ENCODE data around the gene ZNF521.

ZNF521 gene

DNA sequence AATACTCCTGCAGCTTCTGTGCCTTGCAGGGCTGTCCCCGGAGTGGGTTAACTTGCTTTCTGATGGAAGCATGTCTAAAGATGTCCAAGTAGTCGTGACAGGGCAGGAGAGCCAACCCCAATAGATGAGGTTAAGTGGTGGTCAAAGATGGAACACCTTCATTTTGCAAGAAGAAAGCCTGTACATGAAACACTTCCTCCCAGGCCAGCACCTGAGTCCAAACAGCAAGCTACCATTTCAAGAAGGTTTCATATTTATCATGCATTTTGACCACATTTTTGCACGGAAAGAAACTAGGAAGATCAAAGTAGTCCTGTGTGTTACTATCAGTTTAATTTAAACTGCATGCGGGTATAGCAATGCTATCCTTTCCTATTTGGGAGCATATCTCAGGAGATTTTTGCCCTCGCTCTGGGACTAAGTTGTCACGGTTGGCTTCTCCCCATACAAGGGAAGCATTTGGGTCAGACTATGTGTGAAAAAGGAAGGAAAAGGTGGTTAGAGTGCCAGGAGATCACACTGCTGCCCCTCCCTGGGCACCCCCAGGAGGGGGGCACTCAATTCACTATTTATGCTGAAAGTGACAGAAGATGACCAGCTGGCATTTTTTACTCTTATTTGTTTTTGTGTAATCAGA lies 187.6 kb downstream of the ZNF521 start:
- no peak for DNase-seq

DNA sequence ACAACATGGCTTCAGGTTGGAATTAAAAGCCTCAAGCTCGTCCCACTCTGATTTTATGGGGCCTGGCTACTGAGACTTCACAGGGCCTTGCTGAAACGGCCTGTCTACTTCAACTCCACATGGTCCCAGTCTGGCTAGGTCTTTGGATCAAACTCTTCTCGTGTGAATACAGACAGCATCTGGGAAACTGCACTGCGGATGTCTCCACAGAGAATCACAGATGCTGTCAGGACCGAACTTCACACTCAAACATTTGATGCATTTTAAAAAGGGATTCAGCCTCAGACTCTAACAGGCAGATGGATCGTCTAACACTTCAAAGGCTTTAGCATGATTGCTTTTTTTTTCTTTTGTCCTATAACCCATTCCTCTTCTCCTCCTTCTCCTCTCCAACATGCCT lies 198.5 kb downstream of the ZNF521 start:
- no peak for DNase-seq

DNA sequence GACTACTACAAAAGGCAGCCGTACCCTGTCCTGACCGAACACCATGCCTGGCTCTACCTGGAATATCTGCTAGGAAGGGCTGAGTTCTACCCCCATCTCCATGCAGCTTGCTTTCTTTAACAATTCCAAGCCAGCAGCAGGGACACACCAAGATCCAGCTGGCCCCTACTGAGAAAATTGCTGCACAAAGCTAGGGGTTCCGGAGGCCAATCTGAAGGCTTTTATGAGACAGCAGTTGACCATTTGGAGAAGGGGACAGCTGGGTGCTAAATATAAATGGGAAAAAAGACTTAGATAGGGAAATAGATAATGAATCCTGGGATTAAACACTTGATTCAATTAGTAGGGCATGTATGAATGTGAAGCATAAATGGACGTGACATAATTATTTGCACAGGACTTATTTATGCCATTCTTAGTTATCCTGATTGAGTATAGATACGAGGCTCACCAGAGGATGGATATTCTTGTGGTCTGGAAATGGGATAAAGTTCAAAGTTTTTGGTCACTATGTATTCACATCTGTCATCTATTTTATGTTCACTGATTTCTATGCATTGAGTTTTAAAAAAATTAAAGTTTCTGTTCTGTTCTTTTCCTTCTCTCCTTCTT lies 204.0 kb downstream of the ZNF521 start:
- DNase-seq, result no peak

DNA sequence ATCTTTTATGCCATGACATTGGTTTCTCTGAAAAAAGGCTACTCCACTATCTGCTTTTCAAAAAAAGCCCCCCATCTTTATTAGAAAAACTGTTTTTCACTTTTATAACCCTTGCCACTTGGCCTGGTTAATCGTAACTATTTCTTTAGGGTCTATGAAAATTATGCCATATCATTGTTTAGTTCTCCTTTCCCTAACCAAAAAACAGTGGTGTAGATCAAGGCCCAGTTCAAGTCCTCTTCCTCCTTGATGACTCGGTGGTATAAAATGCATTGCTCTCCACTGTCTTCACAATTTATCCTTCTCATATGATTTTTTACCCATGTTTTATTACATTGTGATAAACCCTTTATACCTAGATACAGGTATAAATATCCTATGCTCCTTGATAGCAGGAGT lies 205.5 kb downstream of the ZNF521 start:
- no peak for DNase-seq

DNA sequence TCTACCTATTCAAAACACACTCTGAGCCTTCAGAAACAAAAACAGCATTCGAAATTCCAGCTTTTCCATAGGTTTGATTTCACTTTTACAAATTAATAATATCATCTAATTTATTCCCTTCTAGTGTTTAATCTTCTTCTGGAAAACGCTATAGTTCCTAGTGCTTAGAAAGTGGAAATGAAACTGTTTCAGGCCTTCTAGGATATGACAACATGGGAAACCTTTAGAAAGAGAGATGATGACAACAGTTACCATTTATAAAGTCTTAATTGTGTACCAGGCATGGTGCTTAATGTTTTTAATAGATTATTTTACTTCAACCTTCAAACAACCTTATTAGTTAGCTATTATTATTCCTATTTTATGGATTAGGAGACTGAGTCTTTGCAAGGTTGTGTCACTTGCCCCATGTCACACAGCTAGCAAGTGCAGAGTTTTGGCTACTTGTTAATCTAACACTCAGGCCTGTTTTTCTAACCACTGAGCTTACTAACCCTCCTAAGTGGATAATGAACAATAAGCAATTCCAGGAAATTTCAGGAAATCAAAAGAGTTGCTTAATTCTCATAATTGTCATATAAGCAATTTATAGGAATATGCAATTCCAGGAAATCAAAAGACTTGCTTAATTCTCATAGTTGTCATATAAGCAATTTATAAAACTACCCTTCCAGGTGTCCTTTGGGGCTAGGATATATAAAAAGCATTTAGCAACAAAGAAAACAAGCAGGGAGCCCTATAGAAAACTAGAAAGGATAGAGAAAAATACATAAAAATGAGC lies 206.0 kb downstream of the ZNF521 start:
- no peak for DNase-seq

DNA sequence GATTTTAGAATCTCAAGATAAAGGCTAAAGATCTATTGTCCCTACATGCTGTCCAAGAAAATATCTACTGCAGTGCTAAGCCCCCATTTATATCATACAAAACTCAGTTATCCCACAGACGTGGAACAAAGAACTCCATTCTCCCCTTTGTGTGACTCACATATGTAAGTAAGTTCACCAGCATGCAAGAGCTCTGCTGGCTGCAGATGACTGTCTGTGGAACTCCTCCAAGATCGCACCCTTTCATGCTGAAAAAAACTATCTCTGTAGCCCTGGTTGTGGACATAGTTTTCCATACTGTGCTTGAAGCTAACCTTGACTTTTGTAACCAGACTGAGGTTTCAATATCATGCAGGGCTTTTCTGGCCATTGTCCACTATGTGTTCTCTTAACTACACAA lies 207.1 kb downstream of the ZNF521 start:
- DNase-seq, result no peak

DNA sequence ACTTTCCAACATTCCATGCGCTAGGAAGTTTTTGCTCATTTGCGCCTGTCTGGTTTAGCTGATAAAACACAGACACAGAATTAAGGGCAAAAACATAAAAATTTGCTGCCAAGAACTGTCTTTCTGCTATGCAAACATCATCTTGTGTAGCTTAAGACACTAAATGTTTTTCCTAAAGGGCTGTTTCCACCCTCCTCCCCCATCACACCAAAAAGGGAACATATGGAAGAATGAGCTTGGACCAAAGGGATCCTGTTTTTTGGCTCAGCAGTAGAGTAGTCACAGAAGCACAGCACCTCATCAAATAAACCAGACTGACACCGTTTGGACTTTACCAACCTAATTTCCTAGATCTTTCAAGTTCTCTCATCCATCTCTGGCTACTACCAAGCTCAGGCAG lies 210.1 kb downstream of the ZNF521 start:
- DNase-seq, result no peak

DNA sequence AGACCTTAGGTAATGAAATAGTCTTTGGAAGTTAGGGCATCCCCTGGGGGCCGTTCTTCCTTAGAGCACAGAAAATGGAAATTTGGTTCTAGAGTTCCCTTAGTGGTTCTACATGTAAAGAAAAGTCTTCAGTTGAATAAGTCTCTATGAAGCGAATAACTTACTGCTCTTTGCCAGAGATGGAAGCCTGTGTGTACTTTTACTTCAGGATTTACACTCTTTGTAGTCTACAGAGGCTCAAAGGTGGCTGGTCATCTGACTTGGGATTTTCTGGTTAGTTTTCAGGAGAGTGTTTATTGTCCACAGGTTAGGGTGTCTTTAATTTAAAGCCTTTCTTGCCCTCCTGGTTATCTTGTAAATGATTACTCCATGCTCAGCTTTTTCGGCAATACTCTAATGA lies 210.6 kb downstream of the ZNF521 start:
- no peak for DNase-seq

DNA sequence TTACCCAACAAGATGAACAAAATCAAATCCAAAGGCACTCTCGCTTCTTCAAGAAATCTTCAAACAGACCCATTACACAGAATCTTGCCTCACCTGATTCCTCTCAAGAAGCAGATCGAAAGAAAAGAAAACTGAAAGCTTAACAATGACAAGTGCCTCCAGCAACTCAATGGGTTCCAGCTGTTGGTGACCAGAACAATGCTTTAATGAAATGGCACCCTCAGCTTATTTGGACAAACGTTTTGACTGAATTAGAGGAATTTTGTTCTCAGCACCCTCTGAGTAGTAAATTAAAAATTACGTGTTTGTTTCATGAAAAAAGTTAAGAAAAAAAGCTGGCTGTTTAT lies 211.0 kb downstream of the ZNF521 start:
- no peak for DNase-seq

DNA sequence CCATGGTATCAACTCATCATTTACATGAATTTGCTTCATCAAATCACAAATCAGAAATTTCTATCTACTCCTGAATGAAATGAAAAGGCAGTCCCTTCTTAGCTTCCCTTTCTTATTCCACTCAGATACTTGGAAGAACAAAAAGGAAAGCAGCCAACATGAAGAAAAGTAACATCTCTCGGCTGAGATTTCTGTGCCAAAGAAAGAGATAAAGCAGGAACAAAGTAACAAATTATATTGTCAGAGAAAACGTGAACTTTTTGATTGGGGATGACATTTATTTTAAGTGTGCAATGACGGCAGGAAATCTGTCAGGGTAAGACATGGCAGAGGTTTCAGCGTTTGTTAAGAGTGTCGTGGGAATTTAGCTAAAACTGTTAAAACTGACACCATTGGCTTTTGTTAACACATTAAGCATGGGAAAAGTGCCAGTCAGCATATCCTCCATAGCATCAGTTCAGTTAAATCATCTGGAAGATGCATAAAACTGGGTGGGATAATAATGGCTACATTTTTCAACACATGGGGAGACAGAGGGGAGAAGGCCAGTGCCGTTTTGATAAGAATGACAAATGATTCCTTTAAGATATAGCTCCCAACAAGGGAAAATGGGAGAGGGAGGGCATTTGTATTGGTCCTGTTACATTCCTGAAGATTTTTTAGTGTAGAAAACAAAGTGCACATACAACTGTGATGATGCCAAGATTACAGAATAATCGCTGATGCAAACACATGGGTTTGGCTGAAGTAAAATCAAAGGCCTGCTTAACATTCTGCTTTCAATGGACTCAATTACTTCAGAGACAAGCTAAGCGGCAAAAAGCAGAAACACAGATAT lies 211.6 kb downstream of the ZNF521 start:
- no peak for DNase-seq

DNA sequence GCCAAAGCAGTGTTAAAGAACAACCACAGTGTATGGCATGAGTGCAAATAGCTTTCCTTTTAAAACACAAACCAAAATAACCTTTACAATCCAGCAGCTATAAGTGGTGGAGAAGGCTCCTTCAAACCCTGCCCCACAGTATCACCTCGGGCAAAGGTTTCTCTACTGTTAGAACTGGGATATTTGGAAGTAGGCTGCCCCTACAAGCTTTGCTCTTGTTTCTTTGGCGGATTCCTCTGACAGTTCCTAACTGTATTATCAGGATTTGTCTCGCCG lies 214.8 kb downstream of the ZNF521 start:
- no peak for DNase-seq

DNA sequence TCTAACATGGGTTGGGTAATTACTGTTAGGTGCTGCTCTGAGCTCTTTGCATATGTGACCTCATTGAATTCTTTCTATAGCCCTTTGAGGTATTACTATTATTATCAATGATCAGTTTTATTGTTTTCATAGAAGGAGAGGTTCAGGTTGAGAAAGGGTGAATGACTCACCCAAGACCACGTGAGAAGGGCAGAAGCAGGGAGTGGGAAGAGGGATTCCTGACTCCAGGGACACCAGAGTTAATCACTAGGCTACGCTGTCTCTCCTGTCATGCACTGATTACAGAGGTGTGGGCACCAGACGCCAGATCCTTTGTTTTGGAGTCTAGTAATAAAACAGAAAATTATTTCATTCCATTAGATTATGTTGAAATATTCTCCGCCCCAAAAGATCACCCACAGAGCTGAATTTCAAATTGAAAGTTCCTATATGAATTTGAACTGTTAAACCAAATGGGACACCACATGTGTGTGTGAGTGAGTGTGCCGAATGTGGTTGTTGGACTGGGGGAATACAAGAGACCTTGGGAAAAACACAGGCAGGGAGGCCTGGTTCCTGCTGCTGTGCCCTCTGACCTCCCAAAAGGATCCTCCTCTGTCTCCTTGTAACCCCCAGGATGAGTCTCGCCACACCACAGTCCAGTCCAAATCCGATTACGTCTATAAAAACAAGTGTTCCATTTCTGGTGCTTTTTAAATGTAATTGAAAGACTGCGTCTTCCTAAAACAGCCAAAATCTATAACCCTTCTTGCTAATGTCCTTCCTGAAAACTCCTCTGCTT lies 215.4 kb downstream of the ZNF521 start:
- DNase-seq, result no peak

DNA sequence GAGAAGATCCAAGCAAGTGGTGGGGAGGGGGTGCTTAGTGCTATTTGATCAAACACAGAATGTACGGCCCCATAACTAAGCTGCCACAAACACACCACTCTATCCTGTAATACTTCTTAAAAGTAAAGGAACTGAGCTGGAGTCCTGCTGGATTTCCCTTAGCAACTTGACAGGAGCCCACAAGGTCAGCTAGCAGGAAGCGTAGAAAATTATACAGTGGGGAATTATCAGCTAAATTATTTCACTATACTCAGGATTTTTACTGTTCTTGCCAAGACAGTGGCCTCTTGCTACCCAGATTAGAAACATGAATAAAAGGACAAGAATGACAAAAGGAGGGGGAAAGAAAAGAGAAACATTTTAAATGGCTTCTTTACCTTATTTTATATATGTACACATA lies 217.1 kb downstream of the ZNF521 start:
- no peak for DNase-seq

DNA sequence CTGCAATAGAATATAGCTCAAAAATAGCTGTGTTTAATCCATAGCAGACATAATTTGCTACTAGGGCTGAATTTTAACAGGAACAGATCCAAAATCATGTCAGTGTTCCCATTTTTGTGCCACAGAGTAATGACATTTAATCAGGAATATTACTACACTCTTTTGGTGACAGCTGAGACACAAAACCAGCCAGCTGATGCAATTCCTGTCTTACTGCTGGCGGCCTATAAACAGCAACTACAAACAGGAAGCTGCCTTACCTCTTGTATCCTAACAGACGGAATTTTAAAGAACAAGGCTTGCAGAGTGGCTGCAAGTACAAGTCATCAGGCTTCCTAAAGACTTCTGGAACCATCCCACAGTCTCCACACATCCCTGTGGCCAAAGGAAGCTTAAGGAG lies 218.1 kb downstream of the ZNF521 start:
- no peak for DNase-seq

DNA sequence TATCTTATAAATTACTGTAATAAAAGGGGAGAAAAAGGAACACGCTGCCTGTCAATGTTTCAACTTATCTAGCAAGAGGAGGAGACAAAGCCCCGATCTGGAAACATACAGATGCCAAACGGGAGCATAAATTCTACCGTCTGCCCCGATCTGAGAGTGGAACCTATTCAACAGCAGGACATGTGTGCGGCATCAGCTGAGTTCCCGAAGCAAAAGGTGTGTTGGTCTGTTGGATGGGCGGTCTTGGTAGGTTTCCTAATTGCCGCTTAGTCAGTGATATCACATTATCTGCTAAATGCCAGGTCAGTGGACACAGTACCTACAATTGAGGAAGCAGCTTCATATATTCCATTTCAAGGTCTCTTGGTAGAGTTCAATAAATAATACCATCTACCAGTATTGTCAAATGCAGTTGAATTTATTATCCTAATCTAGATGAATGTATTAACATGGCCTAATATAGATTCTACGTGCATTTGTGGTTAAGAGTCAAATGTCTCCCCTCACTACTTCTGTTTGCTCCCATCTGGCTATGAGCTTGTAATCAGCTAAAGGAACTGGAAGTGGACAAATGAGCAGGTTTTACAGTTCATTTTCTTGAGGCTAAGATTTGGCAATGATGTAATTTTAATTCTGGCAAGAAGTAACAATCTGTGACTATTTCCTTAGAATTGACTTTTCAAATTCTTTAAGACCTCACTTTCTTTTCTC lies 219.0 kb downstream of the ZNF521 start:
- no peak for DNase-seq

DNA sequence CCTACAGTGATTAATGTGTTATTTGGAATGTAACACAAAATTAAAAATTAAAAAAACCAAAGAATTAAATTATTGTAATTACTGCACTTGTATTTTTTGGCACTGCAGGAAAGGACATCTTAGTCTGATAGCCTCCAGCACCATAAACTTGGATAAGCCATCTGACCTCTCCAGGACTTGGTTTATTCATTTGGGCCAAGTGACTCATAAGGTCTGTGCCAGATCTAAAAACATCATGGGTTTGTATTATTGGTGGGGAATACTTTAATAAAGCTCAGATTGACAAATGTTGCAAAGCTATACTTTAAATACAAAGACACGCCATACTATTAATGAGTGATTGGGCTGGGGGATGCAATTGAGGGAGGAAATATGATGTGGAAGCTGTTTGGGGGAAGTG lies 225.2 kb downstream of the ZNF521 start:
- DNase-seq, result no peak

DNA sequence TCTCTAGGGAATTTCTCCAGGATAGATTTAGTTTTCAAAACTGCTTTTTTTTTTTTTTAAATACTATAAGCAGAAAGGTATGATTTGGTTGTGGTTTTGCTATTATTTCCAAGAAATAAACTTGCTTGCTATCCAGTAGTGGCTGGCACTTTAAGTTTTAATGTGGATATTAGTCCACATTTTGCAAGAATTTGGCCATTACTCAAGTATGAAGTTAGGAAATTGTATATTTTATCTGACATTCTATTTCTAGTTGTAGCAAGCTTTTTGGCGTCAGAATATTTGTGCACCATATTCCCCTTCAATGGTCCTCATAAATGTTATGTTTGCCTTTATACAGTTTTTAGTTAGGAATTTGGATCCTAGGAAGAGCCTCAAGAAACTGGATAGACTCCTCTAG lies 226.3 kb downstream of the ZNF521 start:
- no peak for DNase-seq

DNA sequence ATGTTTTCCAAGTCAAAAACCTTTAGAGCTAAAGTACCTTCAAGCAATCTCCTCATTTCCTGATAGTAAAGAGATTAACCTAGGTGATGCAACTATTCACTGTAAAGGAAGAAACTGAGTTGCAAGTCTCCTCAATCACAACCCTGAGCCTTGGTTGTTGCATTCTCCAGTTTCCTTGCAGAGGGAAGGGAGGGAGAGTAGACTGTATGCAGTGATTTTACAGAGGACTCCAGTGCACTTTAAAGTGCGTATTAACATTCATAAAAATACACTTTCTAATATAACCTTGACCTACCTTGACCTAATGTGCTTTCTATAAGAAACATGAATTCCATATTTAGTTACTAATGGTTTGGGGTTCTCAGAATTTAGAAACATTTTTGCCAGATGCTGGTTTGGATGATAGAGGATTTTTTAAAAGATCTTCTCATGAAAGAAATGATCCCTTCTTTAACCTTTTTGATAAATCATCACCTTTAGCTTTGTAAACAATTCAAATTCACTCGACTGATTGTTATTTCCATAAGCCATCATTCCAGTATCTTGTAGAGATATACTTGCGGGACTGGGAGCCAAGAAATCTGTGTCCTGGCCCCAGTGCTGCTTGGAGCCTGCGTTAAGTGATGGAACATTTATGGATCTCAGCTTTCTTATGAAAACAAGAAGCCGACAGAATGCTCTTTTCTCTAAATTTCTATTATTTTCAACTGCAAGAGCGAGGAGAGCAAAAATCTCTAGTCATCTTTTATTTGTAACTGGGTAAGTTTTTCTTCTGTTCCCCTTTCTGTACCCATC lies 228.3 kb downstream of the ZNF521 start:
- DNase-seq, result no peak

DNA sequence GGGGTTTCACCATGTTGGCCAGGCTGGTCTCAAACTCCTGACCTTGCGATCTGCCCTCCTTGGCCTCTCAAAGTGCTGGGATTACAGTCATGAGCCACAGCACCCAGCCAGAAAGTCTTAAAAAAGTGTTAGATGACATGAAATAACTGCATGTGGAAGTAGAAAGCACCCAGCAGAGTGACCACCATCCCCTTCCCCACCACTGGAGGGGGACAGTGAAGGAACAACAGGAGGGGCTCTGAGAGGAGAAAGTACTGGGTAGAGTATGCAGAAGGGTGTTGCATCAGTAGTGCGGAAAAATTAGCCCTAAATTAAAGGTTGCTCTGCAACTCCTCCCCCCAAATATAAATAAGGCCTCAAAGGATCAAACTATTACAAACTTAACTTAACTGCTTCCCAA lies 230.5 kb downstream of the ZNF521 start:
- no peak for DNase-seq

DNA sequence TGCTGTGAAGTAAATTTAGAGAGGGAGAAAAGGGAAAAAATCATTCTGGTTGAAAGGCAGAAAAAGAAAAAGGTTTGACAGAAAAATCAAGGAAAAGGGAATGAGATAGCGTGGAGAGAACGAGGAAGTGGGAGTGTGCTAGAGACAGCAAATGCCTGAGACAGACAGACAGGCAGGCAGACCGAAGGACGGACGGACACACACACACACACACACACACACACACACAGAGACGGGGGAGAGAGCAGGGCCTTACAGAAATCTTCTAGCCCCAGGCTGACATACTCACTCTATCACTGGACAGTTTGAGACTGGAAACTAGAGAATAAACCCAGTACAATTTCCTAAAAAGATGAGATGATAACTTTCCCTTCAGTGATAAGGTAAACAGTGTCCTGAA lies 238.4 kb downstream of the ZNF521 start:
- no peak for DNase-seq

DNA sequence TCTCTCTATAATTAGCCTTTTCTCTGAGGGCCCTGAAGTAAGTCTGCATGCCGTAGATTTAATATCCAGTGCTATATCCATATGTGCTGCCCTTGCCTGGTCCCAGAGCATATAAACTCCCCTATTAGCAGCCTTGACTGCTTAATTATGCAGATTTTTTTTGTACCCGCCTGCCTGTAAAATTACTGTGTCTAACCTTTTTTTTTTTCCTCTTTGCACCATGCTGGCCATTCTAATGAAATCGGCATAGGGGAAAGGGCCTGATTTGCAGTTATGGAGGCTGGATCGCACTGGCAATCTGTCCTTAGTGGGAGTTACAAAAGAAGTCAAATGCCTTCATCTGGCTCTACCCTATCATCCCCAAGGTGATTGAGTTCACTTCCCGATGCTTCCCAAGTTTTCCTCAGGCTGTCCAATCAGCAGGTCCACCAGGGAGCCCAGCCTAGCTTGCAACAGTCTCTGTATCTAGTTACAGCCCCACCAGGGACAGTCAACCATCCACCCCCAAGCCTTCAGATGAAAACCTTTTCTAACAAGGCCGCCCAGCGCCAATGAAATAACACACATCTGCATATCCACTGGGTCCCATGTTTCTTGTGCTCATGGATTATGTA lies 239.0 kb downstream of the ZNF521 start:
- no peak for DNase-seq

Measured in MV-4-11 (cell line).